DOHH2 (cell line): ENCODE measurements around the gene DOCK10.

Experiments
- H3F3A ChIP-seq: fragments of 200-600 bp; sonication (generic), shearing (Covaris generic); 2 replicates; pipeline ENCODE4 v1.6.0; 2016; ENCODE audit warnings: antibody characterized with exemption, mild to moderate bottlenecking; ENCODE audit not compliant: control insufficient read depth, insufficient read depth
- H3K27ac ChIP-seq: fragments of 200-600 bp; sonication (generic); 2 replicates; pipeline ENCODE4 v1.5.1; 2014; ENCODE audit warnings: low read depth, mild to moderate bottlenecking, low read length, moderate library complexity
- H3K27me3 ChIP-seq: fragments of 200-600 bp; sonication (generic); 2 replicates; pipeline ENCODE4 v1.6.1; 2014; ENCODE audit warnings: mild to moderate bottlenecking, low read length, mixed read lengths; ENCODE audit not compliant: control insufficient read depth
- H3K36me3 ChIP-seq: fragments of 200-600 bp; sonication (generic); 2 replicates; pipeline ENCODE4 v1.6.1; 2014; ENCODE audit warnings: mild to moderate bottlenecking, low read length, moderate library complexity, mixed read lengths; ENCODE audit not compliant: control insufficient read depth
- H3K4me1 ChIP-seq: fragments of 200-600 bp; sonication (generic); 2 replicates; pipeline ENCODE4 v1.6.1; 2014; ENCODE audit warnings: mild to moderate bottlenecking, low read length, mixed read lengths; ENCODE audit not compliant: control insufficient read depth
- H3K4me2 ChIP-seq: fragments of 200-600 bp; sonication (generic); 2 replicates; pipeline ENCODE4 v1.6.0; 2014; ENCODE audit warnings: mild to moderate bottlenecking, low read length, moderate library complexity
- H3K4me3 ChIP-seq: fragments of 200-600 bp; sonication (generic); 2 replicates; pipeline ENCODE4 v1.5.1; 2014; ENCODE audit warnings: mild to moderate bottlenecking, low read length, mixed read lengths
- H3K79me2 ChIP-seq: fragments of 200-600 bp; sonication (generic); 2 replicates; pipeline ENCODE4 v1.6.1; 2014; ENCODE audit warnings: mild to moderate bottlenecking, low read length, mixed read lengths; ENCODE audit not compliant: control insufficient read depth
- H3K9me2 ChIP-seq: fragments of 200-600 bp; sonication (generic); replicated peaks from 2 replicates; pipeline ENCODE4 v1.6.1; 2014; ENCODE audit warnings: mild to moderate bottlenecking, low read length, mixed read lengths; ENCODE audit not compliant: control insufficient read depth
- H3K9me3 ChIP-seq: fragments of 200-600 bp; sonication (generic); 2 replicates; pipeline ENCODE4 v1.6.1; 2014; ENCODE audit warnings: antibody characterized with exemption, low read length, mixed read lengths; ENCODE audit not compliant: control insufficient read depth, insufficient read depth
- H4K20me1 ChIP-seq: fragments of 200-600 bp; sonication (generic); 2 replicates; pipeline ENCODE4 v1.6.0; 2014; ENCODE audit warnings: low read depth, mild to moderate bottlenecking, antibody characterized with exemption, low read length, moderate library complexity; ENCODE audit not compliant: control insufficient read depth, insufficient read depth
- EZH2phosphoT487 ChIP-seq: fragments of 200-600 bp; sonication (generic); IDR thresholded peaks from 2 replicates; pipeline ENCODE4 v1.6.1; 2017; ENCODE audit warnings: borderline replicate concordance, mild to moderate bottlenecking, antibody characterized with exemption, low read length, moderate library complexity, mixed read lengths
- TF ChIP-seq, protein P1 (sequence below): fragments of 200-600 bp; sonication (generic); IDR thresholded peaks from one replicate; pipeline ENCODE4 v1.5.1; 2014; ENCODE audit warnings: antibody characterized with exemption, mild to moderate bottlenecking, low read depth, low read length; ENCODE audit not compliant: poor library complexity, severe bottlenecking

DOCK10 gene

DNA sequence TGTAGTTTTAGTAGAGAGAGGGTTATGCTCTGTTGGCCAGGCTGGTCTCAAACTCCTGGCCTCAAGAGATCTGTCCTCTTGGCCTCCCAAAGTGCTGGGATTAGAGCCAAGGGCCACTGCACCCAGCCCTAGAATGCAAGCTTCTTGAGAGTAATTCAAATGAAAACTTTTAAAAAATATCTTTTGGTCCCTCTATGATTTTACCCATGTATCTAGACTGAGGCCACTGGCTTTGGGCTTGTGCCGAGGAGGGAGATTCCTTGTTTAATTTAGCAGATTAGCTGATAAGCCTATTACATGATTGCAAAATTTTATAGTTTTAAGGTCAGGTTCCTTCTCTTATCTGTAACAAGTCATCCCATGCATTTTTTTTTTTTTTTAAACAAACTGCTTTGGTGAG is 266.6 kb downstream of the DOCK10 start:
- Histone ChIP-seq H3K9me2 (no peaks in the 10 kb centered on the region), H3K27ac (no peak overlapping the region), H3F3A (no peaks in the 10 kb centered on the region), H3K27me3 (no peaks in the 10 kb centered on the region), H3K4me1 (peaks cover 18% of the 10 kb centered on the region), H3K4me2 (no peak overlapping the region), H4K20me1 (no peaks in the 10 kb centered on the region), H3K4me3 (no peak overlapping the region), H3K79me2 (no peaks in the 10 kb centered on the region), H3K36me3 (no peaks in the 10 kb centered on the region), H3K9me3 (0 out of 2 replicates have a peak, but pooled peaks cover under 1% of the 10 kb centered on the region)
- TF ChIP-seq EZH2phosphoT487, result no peak
- TF ChIP-seq, protein P1, sequence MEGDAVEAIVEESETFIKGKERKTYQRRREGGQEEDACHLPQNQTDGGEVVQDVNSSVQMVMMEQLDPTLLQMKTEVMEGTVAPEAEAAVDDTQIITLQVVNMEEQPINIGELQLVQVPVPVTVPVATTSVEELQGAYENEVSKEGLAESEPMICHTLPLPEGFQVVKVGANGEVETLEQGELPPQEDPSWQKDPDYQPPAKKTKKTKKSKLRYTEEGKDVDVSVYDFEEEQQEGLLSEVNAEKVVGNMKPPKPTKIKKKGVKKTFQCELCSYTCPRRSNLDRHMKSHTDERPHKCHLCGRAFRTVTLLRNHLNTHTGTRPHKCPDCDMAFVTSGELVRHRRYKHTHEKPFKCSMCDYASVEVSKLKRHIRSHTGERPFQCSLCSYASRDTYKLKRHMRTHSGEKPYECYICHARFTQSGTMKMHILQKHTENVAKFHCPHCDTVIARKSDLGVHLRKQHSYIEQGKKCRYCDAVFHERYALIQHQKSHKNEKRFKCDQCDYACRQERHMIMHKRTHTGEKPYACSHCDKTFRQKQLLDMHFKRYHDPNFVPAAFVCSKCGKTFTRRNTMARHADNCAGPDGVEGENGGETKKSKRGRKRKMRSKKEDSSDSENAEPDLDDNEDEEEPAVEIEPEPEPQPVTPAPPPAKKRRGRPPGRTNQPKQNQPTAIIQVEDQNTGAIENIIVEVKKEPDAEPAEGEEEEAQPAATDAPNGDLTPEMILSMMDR, result no peak

DNA sequence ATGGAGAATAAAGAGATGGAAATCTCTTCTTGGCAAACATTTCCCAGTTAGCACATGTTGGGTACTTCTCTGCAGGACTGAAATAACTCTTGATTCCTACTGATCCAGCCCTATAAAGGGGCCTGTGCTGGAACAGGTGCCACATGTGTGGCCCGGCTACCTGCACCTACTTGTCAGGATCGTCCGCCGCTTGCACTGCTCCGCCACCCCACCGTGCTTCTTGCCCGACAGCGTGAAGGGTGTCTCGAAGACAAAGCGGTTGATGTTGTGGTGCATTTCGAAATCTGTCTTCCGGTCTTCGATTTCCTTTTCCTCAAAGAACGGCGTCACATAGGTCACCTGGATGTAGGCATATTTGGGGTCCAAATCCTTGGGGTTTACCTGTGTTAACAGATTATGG is 267.5 kb downstream of the DOCK10 start:
- TF ChIP-seq EZH2phosphoT487, result no peak
- TF ChIP-seq, protein P1, result no peak
- Histone ChIP-seq H3K9me3 (peaks cover 10% of the 10 kb centered on the region; the same call in 1 of the 2 replicates), H3K79me2 (no peaks in the 10 kb centered on the region), H3K36me3 (peaks cover 9% of the 10 kb centered on the region), H4K20me1 (no peaks in the 10 kb centered on the region), H3K4me3 (no peak overlapping the region), H3F3A (no peaks in the 10 kb centered on the region), H3K27ac (no peak overlapping the region), H3K9me2 (no peaks in the 10 kb centered on the region), H3K27me3 (no peaks in the 10 kb centered on the region), H3K4me1 (peaks cover 27% of the 10 kb centered on the region), H3K4me2 (no peak overlapping the region)

DNA sequence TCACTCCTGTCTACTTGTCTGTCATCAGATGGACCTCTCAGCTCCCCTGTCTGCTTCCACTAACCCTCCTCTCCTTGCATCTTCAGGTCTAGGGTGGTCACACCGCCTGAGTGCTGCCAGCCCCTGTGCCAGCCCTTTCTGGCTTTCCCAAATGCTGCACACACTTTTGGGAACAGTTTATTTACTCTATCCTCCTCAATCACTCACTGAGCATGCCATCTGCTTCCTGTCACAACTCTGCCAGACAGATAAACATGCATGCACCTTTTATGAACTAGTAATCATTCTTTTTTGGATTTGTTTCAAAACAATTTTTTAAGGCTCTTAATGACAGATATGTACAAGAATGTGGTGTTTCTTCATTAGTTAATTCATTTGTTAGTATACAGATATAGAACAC is 269.8 kb downstream of the DOCK10 start:
- Histone ChIP-seq H3K27me3 (no peaks in the 10 kb centered on the region), H3K9me2 (no peaks in the 10 kb centered on the region), H4K20me1 (no peaks in the 10 kb centered on the region), H3K9me3 (peaks cover 13% of the 10 kb centered on the region; the same call in 1 of the 2 replicates), H3K4me1 (peaks cover 34% of the 10 kb centered on the region), H3F3A (no peaks in the 10 kb centered on the region), H3K4me2 (no peak overlapping the region), H3K27ac (no peak overlapping the region), H3K79me2 (no peaks in the 10 kb centered on the region), H3K36me3 (peaks cover 18% of the 10 kb centered on the region), H3K4me3 (no peak overlapping the region)
- TF ChIP-seq, protein P1, result no peak
- no peak for TF ChIP-seq EZH2phosphoT487
